OCI-LY3 (cell line): Measurements from ENCODE around the gene NPRL2.

ENCODE experiments used
- H2AFZ ChIP-seq: fragments of 200-600, 300-600 bp; shearing (Covaris generic); 2 replicates; pipeline ENCODE4 v1.6.0; 2014; ENCODE audit warnings: antibody characterized with exemption, low read depth, low read length
- H3K27ac ChIP-seq: fragments of 200-600, 300-600 bp; sonication (generic); 2 replicates; pipeline ENCODE4 v1.5.1; 2014; ENCODE audit warnings: mild to moderate bottlenecking, low read length, moderate library complexity, mixed read lengths
- H3K27me3 ChIP-seq: fragments of 200-600, 300-600 bp; sonication (generic); 2 replicates; pipeline ENCODE4 v1.6.1; 2014; ENCODE audit warnings: low read depth, low read length, mixed read lengths
- H3K36me3 ChIP-seq: fragments of 200-600, 300-600 bp; sonication (generic); replicated peaks from 2 replicates; pipeline ENCODE3; 2014; ENCODE audit warnings: low read depth, low read length, mixed read lengths
- H3K4me1 ChIP-seq: fragments of 300-600, 200-600 bp; sonication (generic); 2 replicates; pipeline ENCODE4 v1.6.1; 2014; ENCODE audit warnings: low read length, mixed read lengths
- H3K4me2 ChIP-seq: fragments of 200-600, 300-600 bp; sonication (generic); 2 replicates; pipeline ENCODE4 v1.6.1; 2014; ENCODE audit warnings: low read length, mixed read lengths
- H3K4me3 ChIP-seq: fragments of 300-600, 200-600 bp; sonication (generic); 2 replicates; pipeline ENCODE4 v1.5.1; 2014; ENCODE audit warnings: antibody characterized with exemption, mild to moderate bottlenecking, low read length, moderate library complexity
- H3K79me2 ChIP-seq: fragments of 300-600, 200-600 bp; shearing (Covaris generic); 2 replicates; pipeline ENCODE4 v1.6.1; 2014; ENCODE audit warnings: mild to moderate bottlenecking, low read length, mixed read lengths
- H3K9ac ChIP-seq: fragments of 300-600, 200-600 bp; shearing (Covaris generic); 2 replicates; pipeline ENCODE4 v1.6.0; 2014; ENCODE audit warnings: mild to moderate bottlenecking, low read length, moderate library complexity
- H3K9me3 ChIP-seq: fragments of 200-600, 300-600 bp; shearing (Covaris generic); 2 replicates; pipeline ENCODE4 v1.6.1; 2014; ENCODE audit warnings: low read length, mixed read lengths; ENCODE audit not compliant: insufficient read depth
- H4K20me1 ChIP-seq: fragments of 200-600, 300-600 bp; sonication (generic); 2 replicates; pipeline ENCODE4 v1.6.1; 2016; ENCODE audit warnings: low read length, mixed read lengths; ENCODE audit not compliant: insufficient read depth
- CTCF ChIP-seq: fragments of 200-600, 300-600 bp; sonication (generic); IDR thresholded peaks from 2 replicates; pipeline ENCODE4 v1.5.1; 2014; ENCODE audit warnings: antibody characterized with exemption, low read length, low read depth
- EZH2phosphoT487 ChIP-seq: fragments of 200-600 bp; shearing (Covaris generic); IDR thresholded peaks from 2 replicates; pipeline ENCODE4 v1.6.1; 2018; ENCODE audit warnings: antibody characterized with exemption, mixed run types, low read depth

Gene NPRL2

GRCh38 chr3:50381383-50381782 lies 30.8 kb upstream of the NPRL2 start:
- H3K9ac ChIP-seq, result no peak overlapping the region
- no peak overlapping the region for H3K4me2 ChIP-seq
- H3K4me1 ChIP-seq, result no peaks in the 10 kb centered on the region

DNA sequence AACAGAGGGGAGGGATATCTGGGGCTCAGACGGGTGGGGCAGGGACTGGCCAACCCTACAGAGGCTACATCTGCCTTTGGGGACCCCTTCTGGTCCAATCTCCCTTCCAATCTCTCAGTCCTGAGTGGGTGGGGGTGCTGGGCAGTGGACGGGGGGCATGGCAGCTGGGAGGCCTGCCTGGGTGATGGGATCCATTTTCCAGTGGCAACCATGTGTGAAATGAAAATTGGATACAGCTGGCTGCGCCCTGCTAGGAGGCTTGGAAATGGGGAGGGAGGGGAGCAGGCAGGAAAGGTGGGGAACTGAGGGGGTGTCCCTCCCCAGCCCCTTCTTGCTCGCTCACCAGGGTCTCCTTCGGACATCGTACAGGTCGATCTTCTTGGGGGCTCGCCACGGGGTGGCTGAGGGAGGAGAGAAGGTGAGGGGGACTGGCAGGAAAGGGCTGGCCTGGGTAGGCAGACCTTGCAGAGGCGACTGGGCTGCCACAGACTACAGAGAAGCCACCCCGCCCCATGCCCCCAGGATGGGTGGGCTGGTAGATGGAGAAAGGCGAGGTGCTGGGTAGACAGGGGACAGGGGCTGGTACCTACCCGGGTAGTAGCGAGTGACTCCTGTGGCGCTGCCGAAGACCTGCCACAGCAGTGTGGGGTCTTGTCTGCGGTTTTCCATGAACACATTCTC lies 30.0 kb upstream of the NPRL2 start:
- Histone ChIP-seq H3K79me2 (no peaks in the 10 kb centered on the region), H3K27ac (no peak overlapping the region), H4K20me1 (no peaks in the 10 kb centered on the region), H3K9me3 (no peaks in the 10 kb centered on the region), H3K4me2 (no peak overlapping the region), H3K4me3 (no peak overlapping the region), H2AFZ (no peak overlapping the region), H3K36me3 (no peaks in the 10 kb centered on the region), H3K4me1 (no peaks in the 10 kb centered on the region), H3K27me3 (no peaks in the 10 kb centered on the region), H3K9ac (no peak overlapping the region)
- TF ChIP-seq EZH2phosphoT487 (no peak), CTCF (no peak)

More at GRCh38 chr3:50381383-50381782, 30.8 kb upstream of the NPRL2 start:
- Histone ChIP-seq H3K27ac (no peak overlapping the region), H4K20me1 (no peaks in the 10 kb centered on the region), H2AFZ (no peak overlapping the region), H3K9me3 (no peaks in the 10 kb centered on the region), H3K27me3 (no peaks in the 10 kb centered on the region), H3K4me3 (no peak overlapping the region), H3K79me2 (no peaks in the 10 kb centered on the region), H3K36me3 (no peaks in the 10 kb centered on the region)
- TF ChIP-seq EZH2phosphoT487, result no peak
- TF ChIP-seq CTCF, result no peak

- no peak overlapping the region for H3K4me3 ChIP-seq
- no peaks in the 10 kb centered on the region for H4K20me1 ChIP-seq
These were observed 28.2 kb upstream of the NPRL2 start for GRCh38 chr3:50378757-50379156.

GRCh38 chr3:50378024-50378423 lies 27.4 kb upstream of the NPRL2 start:
- no peaks in the 10 kb centered on the region for H4K20me1 ChIP-seq
- no peak overlapping the region for H2AFZ ChIP-seq
- H3K36me3 ChIP-seq, result no peaks in the 10 kb centered on the region
- no peak overlapping the region for H3K27ac ChIP-seq
- no peak overlapping the region for H3K4me2 ChIP-seq
- TF ChIP-seq EZH2phosphoT487 (no peak), CTCF (0 out of 2 replicates have a peak, but pooled peaks have one; percentile 12)
- H3K27me3 ChIP-seq, result no peaks in the 10 kb centered on the region
- no peak overlapping the region for H3K9ac ChIP-seq
- no peaks in the 10 kb centered on the region for H3K9me3 ChIP-seq
- no peaks in the 10 kb centered on the region for H3K79me2 ChIP-seq
- H3K4me1 ChIP-seq, result peaks cover 2% of the 10 kb centered on the region; the same call in 1 of the 2 replicates
- H3K4me3 ChIP-seq, result no peak overlapping the region

More at GRCh38 chr3:50378757-50379156, 28.2 kb upstream of the NPRL2 start:
- Histone ChIP-seq H3K27me3 (no peaks in the 10 kb centered on the region), H3K79me2 (no peaks in the 10 kb centered on the region), H3K9ac (no peak overlapping the region), H3K36me3 (no peaks in the 10 kb centered on the region), H3K27ac (no peak overlapping the region), H3K9me3 (no peaks in the 10 kb centered on the region), H2AFZ (no peak overlapping the region), H3K4me1 (peaks cover 2% of the 10 kb centered on the region; the same call in 1 of the 2 replicates), H3K4me2 (no peak overlapping the region)
- TF ChIP-seq EZH2phosphoT487 (no peak), CTCF (no peak)
